ENCODE measurements around the gene LSP1. TPM values are rescaled to one million over a fixed set of nuclear protein-coding genes. Genes with fewer than 3 reads are reported as not detected.

Gene LSP1
- total and polyA plus RNA-seq, 2 of the 13 experiments (the other 11 are each of a cell fraction or from before 2014, with no cell fraction given) = 0.59 to 1.00 TPM

DNA sequence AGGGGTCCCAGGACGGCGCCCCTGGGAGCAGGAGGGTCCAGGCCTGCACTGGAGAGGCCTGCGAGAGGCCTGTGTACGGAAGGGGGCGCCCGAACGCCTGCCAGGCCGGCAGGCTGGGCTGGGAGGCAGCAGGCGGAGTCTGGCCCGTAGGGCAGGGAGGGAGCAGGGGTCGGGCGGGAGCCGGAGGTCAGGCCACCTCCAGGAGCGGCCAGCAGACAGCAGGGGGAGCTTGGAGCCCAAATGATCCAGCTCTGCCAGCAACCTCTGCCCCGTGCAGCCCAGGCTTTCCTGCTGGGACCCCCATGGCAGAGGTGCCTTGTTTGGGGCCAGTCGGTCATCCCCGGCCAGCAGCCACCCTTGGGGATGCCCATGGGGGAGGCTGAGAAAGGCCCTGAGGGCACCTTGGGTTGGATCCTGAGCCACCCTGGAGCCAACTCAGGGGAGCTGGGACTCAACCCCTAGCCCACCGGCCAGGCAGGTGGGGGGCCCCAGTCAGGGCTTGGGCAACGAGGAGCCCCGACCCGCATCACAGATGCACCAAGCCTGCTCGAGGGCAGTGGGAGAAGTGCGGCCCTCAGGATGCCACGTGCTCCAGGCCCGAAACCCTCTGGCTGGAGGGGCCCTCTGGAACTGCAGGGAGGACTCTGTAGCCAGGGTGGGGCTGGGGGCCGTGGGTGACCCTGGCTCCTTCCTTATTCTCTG lies 27.7 kb upstream of the LSP1 start (continued):
- no peak for TF ChIP-seq CENPBD1 (CRISPR knock-in tag; IDR thresholded peaks at IDR 0.05; ENCODE audit: borderline replicate concordance, low read depth)
- TF ChIP-seq DR1 (CRISPR knock-in tag; IDR thresholded peaks at IDR 0.05) = no peak
- peak; percentile 87 for TF ChIP-seq ZSCAN20 (CRISPR knock-in tag; IDR thresholded peaks at IDR 0.05; ENCODE audit: borderline replicate concordance)
- no peak for TF ChIP-seq ZNF337 (CRISPR knock-in tag; IDR thresholded peaks at IDR 0.05; ENCODE audit: borderline replicate concordance, low read depth)
- TF ChIP-seq ZMYM2 (CRISPR knock-in tag; IDR thresholded peaks at IDR 0.05) = no peak
- TF ChIP-seq TEAD3 (CRISPR knock-in tag; optimal IDR thresholded peaks at IDR 0.05; ENCODE audit: borderline replicate concordance) = no peak
- TF ChIP-seq, protein P1, sequence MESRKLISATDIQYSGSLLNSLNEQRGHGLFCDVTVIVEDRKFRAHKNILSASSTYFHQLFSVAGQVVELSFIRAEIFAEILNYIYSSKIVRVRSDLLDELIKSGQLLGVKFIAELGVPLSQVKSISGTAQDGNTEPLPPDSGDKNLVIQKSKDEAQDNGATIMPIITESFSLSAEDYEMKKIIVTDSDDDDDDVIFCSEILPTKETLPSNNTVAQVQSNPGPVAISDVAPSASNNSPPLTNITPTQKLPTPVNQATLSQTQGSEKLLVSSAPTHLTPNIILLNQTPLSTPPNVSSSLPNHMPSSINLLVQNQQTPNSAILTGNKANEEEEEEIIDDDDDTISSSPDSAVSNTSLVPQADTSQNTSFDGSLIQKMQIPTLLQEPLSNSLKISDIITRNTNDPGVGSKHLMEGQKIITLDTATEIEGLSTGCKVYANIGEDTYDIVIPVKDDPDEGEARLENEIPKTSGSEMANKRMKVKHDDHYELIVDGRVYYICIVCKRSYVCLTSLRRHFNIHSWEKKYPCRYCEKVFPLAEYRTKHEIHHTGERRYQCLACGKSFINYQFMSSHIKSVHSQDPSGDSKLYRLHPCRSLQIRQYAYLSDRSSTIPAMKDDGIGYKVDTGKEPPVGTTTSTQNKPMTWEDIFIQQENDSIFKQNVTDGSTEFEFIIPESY (CRISPR knock-in tag; IDR thresholded peaks at IDR 0.05) = peak; percentile 79
- TF ChIP-seq KIAA2018 (CRISPR knock-in tag; IDR thresholded peaks at IDR 0.05; ENCODE audit: borderline replicate concordance) = no peak
- TF ChIP-seq ZFX (CRISPR knock-in tag; IDR thresholded peaks at IDR 0.05; ENCODE audit: low read depth) = peak; percentile 84
- peak; percentile 77; the same call in 1 of the 2 replicates for TF ChIP-seq ZNF557 (CRISPR knock-in tag; IDR thresholded peaks at IDR 0.05)
- TF ChIP-seq ATF7 (IDR thresholded peaks at IDR 0.05) = no peak
- TF ChIP-seq ATF7 (CRISPR knock-in tag; IDR thresholded peaks at IDR 0.05) = no peak
- no peak for TF ChIP-seq TGIF2 (CRISPR knock-in tag; IDR thresholded peaks at IDR 0.05)
- TF ChIP-seq PLSCR1 (CRISPR knock-in tag; IDR thresholded peaks at IDR 0.05; ENCODE audit: borderline replicate concordance) = no peak
- TF ChIP-seq SIN3A (IDR thresholded peaks at IDR 0.05; ENCODE audit: borderline replicate concordance, low read depth, low read length) = no peak
- TF ChIP-seq SP140L (CRISPR knock-in tag; IDR thresholded peaks at IDR 0.05; ENCODE audit: borderline replicate concordance) = no peak
- no peak for TF ChIP-seq ZNF761 (CRISPR knock-in tag; conservative IDR thresholded peaks at IDR 0.05)
- TF ChIP-seq MATR3 (CRISPR knock-in tag; IDR thresholded peaks at IDR 0.05) = no peak
- TF ChIP-seq FOSL2 (CRISPR knock-in tag; IDR thresholded peaks at IDR 0.05) = peak; percentile 26; the same call in 1 of the 2 replicates

All from HepG2 (cell line).